ENCODE results near the gene GNAO1.

- TF ChIP-seq CTCF (IDR thresholded peaks at IDR 0.05) (no peak), EZH2 (IDR thresholded peaks at IDR 0.05; ENCODE audit: borderline replicate concordance, insufficient read depth, low read depth, low read length, poor library complexity, severe bottlenecking) (no peak)
These were observed 36.6 kb downstream of the GNAO1 start for GRCh38 chr16:56227936-56228335.

Data from B cell (primary cell).